ENCODE measurements around the gene CAMK4. TPM values are rescaled to one million over a fixed set of nuclear protein-coding genes. Genes with fewer than 3 reads are reported as not detected.
A peak's percentile ranks its signal among the peaks of the same experiment; 100 is the strongest.

Gene CAMK4
- polyA plus RNA-seq: 1 to 10 TPM in 2 of 3 donors, under 1 TPM in 1; 0.86 to 4.5 (median 1.8) TPM

DNA sequence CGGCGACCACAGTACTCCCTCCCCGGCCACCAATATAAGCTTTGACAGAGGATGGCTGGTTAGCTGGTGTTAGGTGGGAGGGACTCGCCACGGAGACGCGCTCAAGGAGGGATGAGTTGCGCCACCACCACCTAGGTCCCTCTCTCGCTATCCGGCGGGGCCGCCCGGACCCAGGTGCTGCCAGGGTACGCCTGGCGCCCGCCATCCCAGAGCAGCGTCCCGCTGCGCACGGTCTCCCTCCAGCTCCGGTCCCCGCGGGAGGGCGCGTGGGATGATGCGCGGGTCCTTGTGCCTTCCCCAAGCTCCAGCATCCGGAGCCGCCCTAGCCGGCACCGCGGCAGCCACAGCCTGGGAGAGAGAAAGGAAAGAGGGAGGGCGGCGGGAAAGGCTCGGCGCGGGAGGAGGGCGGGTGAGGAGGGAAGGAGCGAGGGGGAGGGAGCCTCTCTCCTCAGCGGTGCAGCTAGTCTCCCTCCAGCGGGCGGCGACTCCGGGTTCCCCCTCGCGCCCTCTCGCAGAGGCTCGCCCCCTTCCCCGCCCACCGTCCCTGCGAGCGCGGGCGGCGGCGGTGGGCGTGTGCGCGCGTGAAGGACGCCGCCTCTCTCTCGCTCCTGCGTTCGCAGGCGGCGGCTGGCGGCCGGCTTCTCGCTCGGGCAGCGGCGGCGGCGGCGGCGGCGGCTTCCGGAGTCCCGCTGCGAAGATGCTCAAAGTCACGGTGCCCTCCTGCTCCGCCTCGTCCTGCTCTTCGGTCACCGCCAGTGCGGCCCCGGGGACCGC, at the start of gene CAMK4:
TSS of gene CAMK4 (plus strand) at position 598 of the 774 bp plus-strand sequence. CDS start at position 698, 100 bp downstream.
- no peak within 1 kb of the TSS for H3K27ac Mint-ChIP-seq
- no peaks in the 10 kb centered on the region for H3K9me3 Mint-ChIP-seq
- H3K4me3 Mint-ChIP-seq: peak within 1 kb of the TSS; percentile 67 to 86 (median 79)
- peaks cover 11 to 13% (median 13%) of the 10 kb centered on the region in 3 donors for H3K27me3 Mint-ChIP-seq (ENCODE audit: low read depth in 3 of 3)
- H3K36me3 Mint-ChIP-seq: no peaks in the 10 kb centered on the region
- DNase-seq: peak; percentile 39 to 61 (median 42)
- H3K4me1 Mint-ChIP-seq: peaks cover 14 to 21% of the 10 kb centered on the region in 2 donors

- H3K4me3 Mint-ChIP-seq: no peak overlapping the region
Observed at GRCh38 chr5:111183064-111183463, 41.1 kb upstream of the CAMK4 start.

GRCh38 chr5:111187079-111187478, 37.1 kb upstream of the CAMK4 start:
- Mint-ChIP-seq H3K9me3 (peaks cover 0 to 2% (median 0%) of the 10 kb centered on the region in 6 donors), H3K27me3 (ENCODE audit: low read depth in 3 of 3) (peaks cover 0 to 4% (median 2%) of the 10 kb centered on the region in 3 donors), H3K4me3 (no peak overlapping the region), H3K4me1 (no peaks in the 10 kb centered on the region), H3K27ac (no peak overlapping the region), H3K36me3 (no peaks in the 10 kb centered on the region)
- no peak for DNase-seq

More at GRCh38 chr5:111183064-111183463, 41.1 kb upstream of the CAMK4 start:
- no peaks in the 10 kb centered on the region for H3K36me3 Mint-ChIP-seq
- H3K27me3 Mint-ChIP-seq (ENCODE audit: low read depth in 3 of 3): peaks cover 0 to 1% (median 0%) of the 10 kb centered on the region in 3 donors
- H3K4me1 Mint-ChIP-seq: no peaks in the 10 kb centered on the region
- H3K9me3 Mint-ChIP-seq: no peaks in the 10 kb centered on the region
- no peak for DNase-seq
- H3K27ac Mint-ChIP-seq: no peak overlapping the region

DNA sequence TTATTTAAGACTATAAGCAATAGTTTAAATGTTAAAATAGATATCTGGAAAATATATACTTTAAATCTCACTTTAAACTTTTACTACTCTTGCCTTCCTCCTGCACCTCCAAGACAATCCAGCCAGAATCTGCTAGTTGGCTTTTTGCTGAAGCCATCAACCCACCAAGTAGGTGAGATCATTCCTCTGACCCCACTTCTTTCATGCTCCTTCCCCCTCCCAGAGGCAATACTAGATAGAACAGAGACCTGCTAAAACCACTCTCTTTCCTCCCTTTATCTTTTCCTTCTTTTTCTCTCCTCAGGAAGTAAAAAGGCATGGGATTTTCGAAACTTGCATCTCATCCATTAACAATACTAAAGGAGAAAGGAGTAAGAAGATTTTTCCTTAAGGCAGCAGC, 30.1 kb upstream of the CAMK4 start:
- Mint-ChIP-seq H3K4me1 (no peaks in the 10 kb centered on the region), H3K36me3 (no peaks in the 10 kb centered on the region), H3K27me3 (ENCODE audit: low read depth in 3 of 3) (peaks cover 0 to 8% (median 3%) of the 10 kb centered on the region in 3 donors), H3K9me3 (peaks cover 0 to 4% (median 0%) of the 10 kb centered on the region in 6 donors), H3K27ac (no peak overlapping the region), H3K4me3 (no peak overlapping the region)
- no peak for DNase-seq

DNA sequence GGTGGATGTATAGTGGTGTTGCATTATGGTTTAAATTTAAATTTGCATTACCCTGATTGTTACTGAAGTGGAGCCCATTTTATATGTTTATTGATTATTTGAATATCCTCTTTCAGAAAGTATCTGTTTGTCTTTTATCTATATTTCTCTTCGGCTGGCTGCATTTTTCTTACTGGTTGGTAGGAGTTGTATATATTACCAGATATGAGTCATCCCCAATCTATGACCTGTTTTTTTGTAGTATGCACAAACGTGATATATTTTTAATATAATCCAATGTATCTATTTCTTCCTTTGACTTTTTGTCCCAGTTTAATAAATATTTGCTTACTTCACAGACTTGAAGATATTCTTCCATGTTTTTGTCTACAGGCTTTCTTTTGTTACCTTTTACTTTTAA, 29.3 kb upstream of the CAMK4 start:
- H3K36me3 Mint-ChIP-seq: no peaks in the 10 kb centered on the region
- H3K4me3 Mint-ChIP-seq: no peak overlapping the region
- H3K27ac Mint-ChIP-seq: no peak overlapping the region
- H3K9me3 Mint-ChIP-seq: peaks cover 0 to 4% (median 0%) of the 10 kb centered on the region in 6 donors
- DNase-seq: no peak
- H3K27me3 Mint-ChIP-seq (ENCODE audit: low read depth in 3 of 3): peaks cover 0 to 6% (median 3%) of the 10 kb centered on the region in 3 donors
- H3K4me1 Mint-ChIP-seq: no peaks in the 10 kb centered on the region

- H3K27ac Mint-ChIP-seq: no peak overlapping the region
- no peak for DNase-seq
- peaks cover 0 to 6% (median 0%) of the 10 kb centered on the region in 3 donors for H3K27me3 Mint-ChIP-seq (ENCODE audit: low read depth in 3 of 3)
- no peaks in the 10 kb centered on the region for H3K36me3 Mint-ChIP-seq
- no peak overlapping the region for H3K4me3 Mint-ChIP-seq
- H3K4me1 Mint-ChIP-seq: no peaks in the 10 kb centered on the region
- peaks cover 0 to 3% (median under 1%) of the 10 kb centered on the region in 6 donors for H3K9me3 Mint-ChIP-seq
Observed at GRCh38 chr5:111197523-111197922, 26.7 kb upstream of the CAMK4 start.

- H3K36me3 Mint-ChIP-seq: no peaks in the 10 kb centered on the region
- H3K9me3 Mint-ChIP-seq: peaks cover 0 to 3% (median 0%) of the 10 kb centered on the region in 6 donors
- H3K27ac Mint-ChIP-seq: no peak overlapping the region
- no peak for DNase-seq
- no peaks in the 10 kb centered on the region for H3K4me1 Mint-ChIP-seq
- no peak overlapping the region for H3K4me3 Mint-ChIP-seq
- H3K27me3 Mint-ChIP-seq (ENCODE audit: low read depth in 3 of 3): peaks cover 0 to 6% (median 2%) of the 10 kb centered on the region in 3 donors
Observed at GRCh38 chr5:111198281-111198966, 25.8 kb upstream of the CAMK4 start.

GRCh38 chr5:111200828-111201227, 23.4 kb upstream of the CAMK4 start:
- Mint-ChIP-seq H3K27me3 (ENCODE audit: low read depth in 3 of 3) (peaks cover 2 to 4% (median 3%) of the 10 kb centered on the region in 3 donors), H3K36me3 (no peaks in the 10 kb centered on the region), H3K27ac (no peak overlapping the region), H3K4me3 (no peak overlapping the region), H3K4me1 (no peaks in the 10 kb centered on the region), H3K9me3 (peaks cover 0 to 3% (median 0%) of the 10 kb centered on the region in 6 donors)
- DNase-seq: no peak

DNA sequence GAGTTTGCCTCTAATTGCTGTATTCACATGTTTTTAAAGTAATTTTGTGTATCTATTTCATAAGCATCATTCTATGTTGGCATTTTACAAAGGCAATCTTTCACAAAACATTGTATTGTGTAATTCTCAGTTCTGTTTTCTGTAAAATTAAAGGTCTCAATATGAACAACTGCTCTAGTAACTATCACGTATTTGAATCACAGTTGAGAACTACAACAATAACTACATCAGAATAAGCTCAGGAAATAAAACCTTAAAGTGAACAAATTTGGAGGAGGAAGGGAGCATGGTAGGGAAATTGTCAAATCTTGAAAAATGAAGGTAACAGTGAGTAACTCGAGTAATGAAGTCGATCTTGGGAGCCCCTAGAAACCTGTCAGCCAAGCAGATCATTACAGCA, 22.5 kb upstream of the CAMK4 start:
- Mint-ChIP-seq H3K9me3 (peaks cover 0 to 3% (median 0%) of the 10 kb centered on the region in 6 donors), H3K4me3 (no peak overlapping the region), H3K27me3 (ENCODE audit: low read depth in 3 of 3) (peaks cover 3 to 4% (median 4%) of the 10 kb centered on the region in 3 donors), H3K27ac (no peak overlapping the region), H3K4me1 (no peaks in the 10 kb centered on the region), H3K36me3 (no peaks in the 10 kb centered on the region)
- DNase-seq: no peak

DNA sequence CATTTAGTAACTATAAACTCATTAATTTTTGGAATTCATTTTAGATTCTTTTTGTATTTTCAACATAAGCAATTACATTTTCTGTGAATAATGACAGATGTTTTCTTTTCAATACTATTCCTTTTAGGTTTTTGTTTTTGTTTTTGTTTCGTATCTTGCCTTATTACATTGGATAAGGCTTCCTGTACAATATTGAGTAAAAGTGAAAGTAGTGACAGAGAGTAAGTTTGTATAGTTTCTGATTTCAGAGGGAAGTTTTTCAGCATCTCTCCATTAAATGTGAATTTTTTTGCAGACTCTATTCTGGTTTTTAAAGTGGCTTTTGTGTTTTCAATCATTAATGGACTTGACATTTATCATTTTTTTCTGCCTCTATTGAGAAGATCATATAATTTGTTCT, 12.8 kb upstream of the CAMK4 start:
- H3K36me3 Mint-ChIP-seq: no peaks in the 10 kb centered on the region
- no peaks in the 10 kb centered on the region for H3K4me1 Mint-ChIP-seq
- no peak overlapping the region for H3K27ac Mint-ChIP-seq
- no peak for DNase-seq
- no peak overlapping the region for H3K4me3 Mint-ChIP-seq
- H3K9me3 Mint-ChIP-seq: peaks cover 0 to 1% (median 0%) of the 10 kb centered on the region in 6 donors
- H3K27me3 Mint-ChIP-seq (ENCODE audit: low read depth in 3 of 3): peaks cover 3 to 8% (median 6%) of the 10 kb centered on the region in 3 donors

- no peak overlapping the region for H3K4me3 Mint-ChIP-seq
- H3K4me1 Mint-ChIP-seq: no peaks in the 10 kb centered on the region
- peaks cover 0 to 1% (median 0%) of the 10 kb centered on the region in 6 donors for H3K9me3 Mint-ChIP-seq
- no peak for DNase-seq
- H3K36me3 Mint-ChIP-seq: no peaks in the 10 kb centered on the region
- H3K27me3 Mint-ChIP-seq (ENCODE audit: low read depth in 3 of 3): peaks cover 6 to 8% (median 6%) of the 10 kb centered on the region in 3 donors
- no peak overlapping the region for H3K27ac Mint-ChIP-seq
Observed at GRCh38 chr5:111214052-111214742, 10.0 kb upstream of the CAMK4 start.

DNA sequence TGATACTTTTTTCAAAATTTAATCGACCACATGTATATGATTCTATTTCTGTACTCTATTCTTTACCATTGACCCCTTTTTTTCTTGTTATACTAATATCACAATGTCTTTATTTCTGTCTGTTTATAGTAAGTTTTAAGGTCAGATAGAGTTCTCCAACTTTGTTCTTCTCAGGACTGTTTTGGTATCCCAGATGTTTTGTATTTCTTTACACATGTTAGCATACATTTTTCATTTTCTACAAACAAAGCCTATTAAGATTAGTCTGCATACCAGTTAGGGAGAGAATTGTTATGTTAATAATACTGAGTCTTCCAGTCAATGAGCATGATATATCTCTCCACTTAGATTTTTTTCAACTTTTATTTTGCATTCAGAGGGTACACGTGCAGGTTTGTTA, 8.2 kb upstream of the CAMK4 start:
- Mint-ChIP-seq H3K9me3 (no peaks in the 10 kb centered on the region), H3K36me3 (no peaks in the 10 kb centered on the region), H3K4me1 (no peaks in the 10 kb centered on the region), H3K27ac (no peak overlapping the region), H3K4me3 (no peak overlapping the region), H3K27me3 (ENCODE audit: low read depth in 3 of 3) (peaks cover 6 to 10% (median 8%) of the 10 kb centered on the region in 3 donors)
- no peak for DNase-seq

DNA sequence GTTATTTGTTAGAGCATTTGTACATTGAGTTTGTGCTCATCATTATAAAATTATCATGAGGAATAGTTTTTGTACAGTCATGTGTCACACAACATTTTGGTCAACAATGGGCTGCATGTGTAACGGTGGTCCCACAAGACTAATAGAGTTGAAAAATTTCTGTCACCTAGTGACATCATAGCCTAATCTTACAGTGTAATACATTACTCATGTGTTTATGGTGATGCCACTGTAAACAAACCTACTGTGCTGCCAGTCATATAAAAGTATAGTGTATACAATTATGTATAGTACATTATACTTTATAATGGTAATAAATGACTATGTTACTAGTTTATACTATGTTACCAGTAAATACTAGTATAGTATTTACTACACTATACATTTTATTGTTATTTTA, 3.0 kb upstream of the CAMK4 start:
- no peak for DNase-seq
- Mint-ChIP-seq H3K9me3 (no peaks in the 10 kb centered on the region), H3K27ac (no peak overlapping the region), H3K4me1 (peaks cover 14 to 21% of the 10 kb centered on the region in 2 donors), H3K4me3 (no peak overlapping the region), H3K27me3 (ENCODE audit: low read depth in 3 of 3) (peaks cover 7 to 12% (median 10%) of the 10 kb centered on the region in 3 donors), H3K36me3 (no peaks in the 10 kb centered on the region)
